GM23248 (cell line): ENCODE measurements around the gene PRR33. TPM values are rescaled to one million over a fixed set of nuclear protein-coding genes. Genes with fewer than 3 reads are reported as not detected.

ENCODE experiments used
- DNase-seq: peaks from one replicate; pipeline ENCODE4 v3.0.0-alpha.2; 2015
- H2AFZ ChIP-seq: fragments of 200-600 bp; sonication (generic); 2 replicates; pipeline ENCODE4 v1.6.1; 2016; ENCODE audit warnings: antibody characterized with exemption
- H3F3A ChIP-seq: fragments of 200-600 bp; sonication (generic); 2 replicates; pipeline ENCODE4 v1.6.1; 2016; ENCODE audit warnings: mild to moderate bottlenecking, antibody characterized with exemption, mixed run types; ENCODE audit not compliant: insufficient read depth
- H3K27ac ChIP-seq: fragments of 200-600 bp; sonication (generic); 2 replicates; pipeline ENCODE4 v1.5.1; 2016; ENCODE audit warnings: mild to moderate bottlenecking
- H3K27me3 ChIP-seq: fragments of 200-600 bp; sonication (generic); replicated peaks from 2 replicates; pipeline ENCODE4 v1.6.1; 2016; ENCODE audit warnings: mild to moderate bottlenecking; ENCODE audit not compliant: insufficient read depth
- H3K36me3 ChIP-seq: fragments of 200-600 bp; sonication (generic); 2 replicates; pipeline ENCODE4 v1.6.1; 2016; ENCODE audit warnings: low read depth, mild to moderate bottlenecking
- H3K4me1 ChIP-seq: fragments of 200-600 bp; sonication (generic); 2 replicates; pipeline ENCODE4 v1.6.1; 2016; ENCODE audit warnings: mild to moderate bottlenecking; ENCODE audit not compliant: insufficient read depth
- H3K4me2 ChIP-seq: fragments of 200-600 bp; sonication (generic); one replicate; pipeline ENCODE4 v1.6.1; 2016; ENCODE audit warnings: mild to moderate bottlenecking; ENCODE audit not compliant: unreplicated experiment
- H3K4me3 ChIP-seq: fragments of 200-600 bp; sonication (generic); 2 replicates; pipeline ENCODE4 v1.5.1; 2016; ENCODE audit warnings: mild to moderate bottlenecking
- H3K79me2 ChIP-seq: fragments of 200-600 bp; sonication (generic); 2 replicates; pipeline ENCODE4 v1.6.1; 2016; ENCODE audit warnings: mild to moderate bottlenecking; ENCODE audit not compliant: insufficient read depth
- H3K9ac ChIP-seq: fragments of 200-600 bp; sonication (generic); 2 replicates; pipeline ENCODE4 v1.6.1; 2016; ENCODE audit warnings: mild to moderate bottlenecking
- H3K9me2 ChIP-seq: fragments of 200-600 bp; sonication (generic); 2 replicates; pipeline ENCODE4 v1.6.1; 2016; ENCODE audit warnings: mixed run types, mild to moderate bottlenecking, moderate library complexity; ENCODE audit not compliant: insufficient read depth
- H3K9me3 ChIP-seq: fragments of 200-600 bp; sonication (generic); one replicate; pipeline ENCODE4 v1.6.1; 2017; ENCODE audit warnings: low read depth
- H4K20me1 ChIP-seq: fragments of 200-600 bp; sonication (generic); 2 replicates; pipeline ENCODE4 v1.6.0; 2016; ENCODE audit not compliant: insufficient read depth
- EZH2 ChIP-seq: fragments of 200-600 bp; sonication (generic); IDR thresholded peaks from 2 replicates; pipeline ENCODE4 v1.6.1; 2018; ENCODE audit warnings: antibody characterized with exemption, mild to moderate bottlenecking; ENCODE audit not compliant: insufficient read depth, poor library complexity, severe bottlenecking
- EZH2phosphoT487 ChIP-seq: fragments of 200-600 bp; sonication (generic); IDR thresholded peaks from 2 replicates; pipeline ENCODE4 v1.6.1; 2018; ENCODE audit warnings: antibody characterized with exemption, moderate library complexity, mild to moderate bottlenecking, low read depth; ENCODE audit not compliant: insufficient read depth
- WGBS, 2 experiments: methylation state at CpG; one replicate each; pipeline ENCODE4 v1.1.6; 2015 to 2017; ENCODE audit warnings: low lambda C conversion rate in 2 of 2, low coverage in 1 of 2; ENCODE audit errors: missing lambda C conversion rate in 2 of 2; 5-methylcytosine and 5-hydroxymethylcytosine counted together
- in situ Hi-C: fragments of 300-500 bp; cut with MboI; formaldehyde crosslinking; loops from 2 replicates; pipeline ENCODE4 v1.15.0; 2020
- polyA plus RNA-seq: library from polyadenylated mRNA; unstranded; fragments of >200 nt; fragmentation: Nextera tagmentation; extraction: Ambion mirVana; gene quantifications from 2 replicates; pipeline ENCODE4 v1.2.1, GENCODE V29; 2016
- total RNA-seq: library from RNA; depleted of rRNA; stranded (reverse); fragments of >200 nt; shearing (Covaris generic); gene quantifications from 2 replicates; pipeline ENCODE4 v1.2.3, GENCODE V29; 2014

PRR33 gene
- total and polyA plus RNA-seq, 2 experiments from 2014 or later = not detected

DNA sequence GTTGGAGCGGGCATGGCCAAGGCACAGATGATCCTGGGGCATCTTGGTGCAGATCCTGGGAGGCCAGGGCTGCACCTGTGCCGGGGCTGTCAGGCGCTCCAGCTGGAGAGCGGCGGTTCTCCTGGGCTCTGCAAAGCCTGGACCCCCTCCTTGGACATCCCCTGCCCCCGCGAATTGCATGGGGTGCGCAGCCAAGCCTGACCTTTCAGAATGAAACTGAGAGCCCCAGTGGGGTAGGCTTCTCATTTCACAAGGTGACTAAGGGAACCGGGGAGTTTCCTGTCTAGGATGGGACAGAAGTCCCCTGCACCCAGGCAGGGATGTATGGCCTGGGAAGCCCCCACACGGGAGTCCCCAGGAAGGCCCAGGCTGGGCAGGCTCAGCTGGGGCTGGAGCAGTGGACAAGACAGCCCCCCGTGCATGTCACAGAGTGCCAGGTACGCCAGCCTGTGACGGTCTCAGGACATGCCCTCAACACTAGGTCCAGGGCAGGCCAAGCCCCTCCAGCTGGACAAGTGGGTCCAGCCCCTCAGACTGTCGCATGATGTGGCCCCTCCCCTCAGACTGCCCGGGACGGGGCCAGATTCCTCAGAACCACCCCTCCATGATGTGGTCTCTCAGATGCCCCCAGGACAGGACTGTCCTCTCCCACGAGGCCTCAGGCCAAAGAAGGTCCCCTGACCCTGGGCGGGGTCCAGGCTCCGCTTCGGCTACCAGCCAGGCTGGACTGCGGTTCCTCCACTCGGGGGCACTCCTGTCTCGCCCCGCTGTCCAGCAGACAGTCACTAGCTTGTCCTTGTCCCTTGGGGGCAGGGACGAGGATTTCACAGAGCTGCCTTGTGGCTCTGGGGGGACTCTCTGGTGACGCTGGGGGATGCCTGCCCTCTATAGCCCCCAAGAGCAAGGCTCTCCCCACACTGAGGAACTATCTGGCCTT lies 36.5 kb downstream of the PRR33 start:
- in situ Hi-C loops = loop anchor here (25.0 kb wide), 1 partner anchor 307 kb away; the partner anchor contains the start of genes INS and TH
- Histone ChIP-seq H3K4me2 (no peak overlapping the region), H3K27me3 (no peaks in the 10 kb centered on the region), H3K9me2 (no peaks in the 10 kb centered on the region), H3K4me1 (no peaks in the 10 kb centered on the region), H3K9me3 (no peaks in the 10 kb centered on the region), H2AFZ (no peak overlapping the region), H3K9ac (no peak overlapping the region), H4K20me1 (no peaks in the 10 kb centered on the region), H3K79me2 (no peaks in the 10 kb centered on the region), H3K27ac (no peak overlapping the region), H3K4me3 (no peak overlapping the region), H3F3A (no peaks in the 10 kb centered on the region), H3K36me3 (no peaks in the 10 kb centered on the region)
- no peak for DNase-seq
- 68 to 75% methylated on average over 25 to 26 of the region's 26 CpGs for WGBS, 2 experiments
- TF ChIP-seq EZH2phosphoT487 = no peak
- no peak for TF ChIP-seq EZH2

DNA sequence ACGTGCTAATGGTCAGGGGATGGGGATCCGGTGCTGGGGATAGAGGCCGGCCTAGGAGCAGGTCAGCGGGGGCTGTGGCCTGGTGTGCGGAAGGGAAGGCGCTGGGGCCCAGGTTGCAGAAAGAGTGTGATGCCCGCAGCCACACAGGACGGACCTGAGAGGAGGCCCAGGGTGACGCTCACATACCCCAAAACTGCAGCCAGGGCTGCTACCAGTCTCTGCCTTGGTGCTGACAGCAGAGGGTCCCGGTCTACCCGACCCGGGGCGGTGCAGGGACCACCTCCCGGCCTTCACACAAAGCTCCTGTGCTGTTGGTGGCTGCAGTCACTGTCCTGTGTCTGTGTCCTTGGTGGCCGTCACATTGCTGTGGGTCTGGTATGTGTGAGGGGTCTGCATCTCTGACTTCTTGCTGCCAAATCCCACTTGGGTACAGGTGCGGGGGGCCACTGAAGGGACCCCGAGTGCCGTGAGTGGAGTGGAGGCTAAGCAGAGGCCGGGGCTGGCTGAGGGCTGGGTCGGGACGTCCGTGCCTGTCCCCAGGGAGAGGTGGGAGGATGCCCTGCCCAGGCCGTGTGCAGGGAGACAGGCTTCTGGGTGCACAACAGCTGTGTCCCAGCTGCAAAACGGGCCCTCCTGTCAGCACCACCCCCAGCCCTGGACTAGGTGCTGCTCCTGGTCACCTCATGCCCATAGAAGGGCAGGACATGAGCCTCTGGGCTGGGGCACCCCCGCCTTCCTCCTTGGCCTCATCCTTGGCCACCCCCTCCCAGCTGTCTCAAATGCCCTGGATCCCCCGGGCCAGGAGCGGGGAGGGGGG lies 37.4 kb downstream of the PRR33 start:
- 58 to 64% methylated on average over 25 to 27 of the region's 27 CpGs for WGBS, 2 experiments
- in situ Hi-C loops = loop anchor here (25.0 kb wide), 1 partner anchor 308 kb away; the partner anchor contains the start of genes INS and TH
- Histone ChIP-seq H3F3A (no peaks in the 10 kb centered on the region), H2AFZ (no peak overlapping the region), H3K9ac (no peak overlapping the region), H3K4me3 (no peak overlapping the region), H3K9me2 (no peaks in the 10 kb centered on the region), H3K4me2 (no peak overlapping the region), H4K20me1 (no peaks in the 10 kb centered on the region), H3K27me3 (no peaks in the 10 kb centered on the region), H3K4me1 (no peaks in the 10 kb centered on the region), H3K79me2 (no peaks in the 10 kb centered on the region), H3K9me3 (no peaks in the 10 kb centered on the region), H3K36me3 (no peaks in the 10 kb centered on the region), H3K27ac (no peak overlapping the region)
- DNase-seq = no peak
- TF ChIP-seq EZH2 (no peak), EZH2phosphoT487 (no peak)

DNA sequence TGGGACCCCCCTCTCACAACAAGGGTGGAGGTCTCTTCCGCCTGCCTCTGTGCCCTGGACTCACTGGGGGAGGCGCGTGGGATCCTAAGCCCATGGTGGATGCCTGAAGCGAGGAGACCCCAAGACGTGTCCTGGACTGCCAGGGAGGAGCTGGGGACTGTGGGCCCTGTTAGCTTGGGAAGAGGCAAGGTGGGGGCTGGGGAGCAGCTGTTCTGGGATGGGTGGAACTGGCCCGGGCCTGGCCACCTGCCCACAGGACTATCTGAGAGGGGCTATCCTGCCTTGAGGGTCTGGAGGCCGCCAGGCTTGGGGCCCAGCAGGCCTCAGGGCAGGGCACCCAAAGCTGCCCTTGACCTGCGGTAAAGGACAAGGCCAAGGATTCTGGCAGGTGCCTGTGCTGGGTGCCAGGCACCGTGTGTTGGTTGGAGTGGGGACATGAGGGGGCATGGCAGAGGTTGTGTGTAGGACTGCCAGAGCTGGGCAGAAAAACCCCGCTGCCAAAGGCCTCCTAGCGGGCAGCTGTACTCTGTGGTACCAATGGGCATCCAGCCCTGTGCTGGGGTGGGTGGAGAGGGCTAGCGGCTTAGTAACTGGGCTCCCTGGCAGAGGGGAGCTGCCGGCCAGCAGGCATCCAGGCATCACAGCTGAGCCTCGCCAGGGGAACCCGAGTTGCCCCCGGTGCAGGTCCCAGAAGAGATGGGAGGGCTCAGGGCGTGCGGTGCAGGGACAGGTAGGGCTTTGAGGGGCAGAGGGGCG lies 38.1 kb downstream of the PRR33 start:
- Histone ChIP-seq H3K4me1 (no peaks in the 10 kb centered on the region), H3F3A (no peaks in the 10 kb centered on the region), H3K4me2 (no peak overlapping the region), H3K4me3 (no peak overlapping the region), H3K27ac (no peak overlapping the region), H3K9me2 (no peaks in the 10 kb centered on the region), H3K9me3 (no peaks in the 10 kb centered on the region), H3K79me2 (no peaks in the 10 kb centered on the region), H3K36me3 (no peaks in the 10 kb centered on the region), H3K9ac (no peak overlapping the region), H3K27me3 (no peaks in the 10 kb centered on the region), H4K20me1 (no peaks in the 10 kb centered on the region), H2AFZ (no peak overlapping the region)
- DNase-seq = no peak
- 65 to 76% methylated on average over 16 to 19 of the region's 19 CpGs for WGBS, 2 experiments
- TF ChIP-seq EZH2phosphoT487 (no peak), EZH2 (no peak)
- in situ Hi-C loops = loop anchor here (25.0 kb wide), 1 partner anchor 309 kb away; the partner anchor contains the start of genes INS and TH

DNA sequence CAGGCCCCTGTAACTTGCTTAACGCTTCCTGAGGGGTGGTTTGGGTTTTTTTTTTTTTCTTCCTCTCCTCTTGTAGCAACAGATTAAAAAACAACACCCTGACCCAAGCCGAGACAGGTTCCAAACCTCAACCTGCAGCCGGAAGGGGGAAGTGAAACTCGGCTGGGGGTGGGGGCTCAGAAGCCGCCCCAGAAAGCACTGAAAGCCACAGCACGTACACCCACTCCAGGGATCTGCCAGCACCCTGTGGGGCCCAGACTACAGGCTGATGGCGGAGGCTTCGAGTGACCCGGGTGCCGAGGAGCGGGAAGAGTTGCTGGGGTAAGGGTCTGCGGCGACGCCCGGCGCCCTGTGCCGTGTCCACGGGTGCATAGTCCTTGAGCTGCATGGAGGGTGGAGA lies 38.8 kb downstream of the PRR33 start, which contains the start of gene LSP1:
Gene LSP1 (plus strand): TSS at position 208 of the 400 bp plus-strand sequence. CDS start 61 bp downstream, at position 269.
- 81 to 86% methylated on average over 18 of the region's 18 CpGs for WGBS, 2 experiments
- no peak for TF ChIP-seq EZH2phosphoT487
- no peak for TF ChIP-seq EZH2
- H3K4me3 ChIP-seq = no peak within 1 kb of the TSS
- in situ Hi-C loops = loop anchor here (25.0 kb wide), 1 partner anchor 309 kb away; the partner anchor contains the start of genes INS and TH
- H3K4me1 ChIP-seq = no peaks in the 10 kb centered on the region
- H3K36me3 ChIP-seq = no peaks in the 10 kb centered on the region
- no peaks in the 10 kb centered on the region for H3F3A ChIP-seq
- no peaks in the 10 kb centered on the region for H3K9me2 ChIP-seq
- no peak within 1 kb of the TSS for H3K27ac ChIP-seq
- no peak within 1 kb of the TSS for H3K9ac ChIP-seq
- no peak for DNase-seq
- H3K4me2 ChIP-seq = no peak within 1 kb of the TSS
- H2AFZ ChIP-seq = no peak within 1 kb of the TSS
- H3K9me3 ChIP-seq = no peaks in the 10 kb centered on the region
- no peaks in the 10 kb centered on the region for H4K20me1 ChIP-seq
- H3K27me3 ChIP-seq = no peaks in the 10 kb centered on the region
- no peaks in the 10 kb centered on the region for H3K79me2 ChIP-seq
